Measurements from ENCODE around the gene PLEKHH3.

Gene PLEKHH3

GRCh38 chr17:42686520-42687128 is 9.8 kb upstream of the PLEKHH3 start:
- DNase-seq, result no peak

- DNase-seq, result no peak
These were observed 9.0 kb upstream of the PLEKHH3 start for GRCh38 chr17:42685831-42686230.

- DNase-seq, result no peak
These were observed 8.2 kb upstream of the PLEKHH3 start for GRCh38 chr17:42684929-42685556.

GRCh38 chr17:42683407-42684034 is 6.7 kb upstream of the PLEKHH3 start:
- no peak for DNase-seq

- DNase-seq, result peak; percentile 50
These were observed 6.1 kb upstream of the PLEKHH3 start for GRCh38 chr17:42682722-42683403.

- DNase-seq, result no peak
These were observed 5.4 kb upstream of the PLEKHH3 start, which contains the start of gene CNTNAP1 for GRCh38 chr17:42681976-42682721. TSS of gene CNTNAP1 (plus strand) at chr17:42682531. CDS start at chr17:42682830, 299 bp downstream.

GRCh38 chr17:42680331-42680808 is 3.6 kb upstream of the PLEKHH3 start:
- no peak for DNase-seq

- DNase-seq, result peak; percentile 82
These were observed 2.9 kb upstream of the PLEKHH3 start for GRCh38 chr17:42679492-42680330.

- DNase-seq, result peak; percentile 49
These were observed 2.2 kb upstream of the PLEKHH3 start for GRCh38 chr17:42678951-42679491.

GRCh38 chr17:42677921-42678781 is 1.4 kb upstream of the PLEKHH3 start:
- peak; percentile 83 for DNase-seq

GRCh38 chr17:42677012-42677857 is 441 bp upstream of the PLEKHH3 start:
- DNase-seq, result peak; percentile 100

- DNase-seq, result no peak
These were observed 800 bp downstream of the PLEKHH3 start for GRCh38 chr17:42675965-42676423.

- DNase-seq, result no peak
These were observed 1.3 kb downstream of the PLEKHH3 start for GRCh38 chr17:42675348-42675964.

GRCh38 chr17:42674755-42675347 is 1.9 kb downstream of the PLEKHH3 start:
- no peak for DNase-seq

- DNase-seq, result no peak
These were observed 2.7 kb downstream of the PLEKHH3 start for GRCh38 chr17:42673885-42674754.

- no peak for DNase-seq
These were observed 3.4 kb downstream of the PLEKHH3 start for GRCh38 chr17:42673266-42673884.

- no peak for DNase-seq
These were observed 4.8 kb downstream of the PLEKHH3 start for GRCh38 chr17:42672038-42672437.

Measured in activated CD4-positive, alpha-beta T cell treated with anti-CD3 and anti-CD28 coated beads for 48 hours (primary cell).